NCI-H2171 (cell line): ENCODE data around the gene CR1.
"Not testable (repeated sequence)": the region's sequence is repeated elsewhere in the genome, so short reads cannot be mapped to it uniquely, and the experiment has no call there.

Experiments
- DNase-seq: peaks from one replicate; lab custom pipeline; 2025; lab: John Stamatoyannopoulos, UW

Gene CR1

DNA sequence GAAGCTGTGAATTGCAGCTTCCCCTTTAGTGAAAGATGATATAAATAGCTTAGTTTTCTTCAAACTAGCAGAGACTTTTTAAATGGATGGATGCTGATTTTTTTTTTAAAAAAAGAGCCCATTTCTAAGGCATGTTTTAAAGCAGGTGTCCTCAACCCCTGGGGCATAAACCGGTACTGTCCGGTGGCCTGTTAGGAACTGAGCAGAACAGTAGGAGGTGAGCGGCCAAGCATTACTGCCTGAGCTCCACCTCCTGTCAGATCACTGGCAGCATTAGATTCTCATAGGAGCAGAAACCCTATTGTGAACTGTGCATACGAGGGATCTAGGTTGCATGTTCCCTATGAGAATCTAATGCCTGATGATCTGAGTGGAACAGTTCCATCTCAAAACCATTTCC lies 180.2 kb downstream of the CR1 start:
- DNase-seq: no peak

DNA sequence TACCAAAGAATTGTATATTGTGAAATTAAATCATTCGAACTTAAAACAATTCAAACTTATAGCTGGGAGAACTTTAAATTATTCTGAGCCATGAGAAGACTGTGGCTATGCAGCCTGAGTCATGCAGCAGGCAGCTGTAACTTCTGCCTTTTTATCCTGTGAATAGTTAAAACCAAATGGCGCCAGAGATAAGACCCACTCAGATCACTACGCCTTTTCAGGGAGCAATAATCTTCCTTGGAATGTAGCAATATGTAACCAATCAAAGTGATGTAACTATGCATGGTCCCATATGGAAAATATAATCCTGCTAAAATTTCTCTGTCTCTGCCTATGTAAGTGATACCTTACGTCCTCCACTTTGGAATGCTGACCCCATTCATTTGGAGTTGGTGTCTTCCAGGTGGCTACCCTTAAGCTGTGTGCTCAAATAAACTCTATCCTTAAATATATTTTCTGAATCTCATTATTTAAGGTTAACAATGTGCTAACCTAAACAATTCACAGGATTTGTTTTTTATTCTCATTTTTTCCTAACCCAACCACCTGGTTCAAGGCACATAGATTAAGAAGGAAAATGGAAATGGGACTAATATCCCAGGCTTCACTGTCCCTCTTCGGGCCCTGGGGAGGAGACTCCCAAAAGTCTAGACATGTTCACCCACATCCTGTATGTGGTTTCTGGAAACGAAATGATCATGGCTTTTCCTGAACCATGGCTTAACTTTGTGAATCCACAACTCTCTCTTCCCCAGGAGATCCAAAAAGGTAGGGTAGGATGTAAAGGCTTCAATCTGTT lies 184.8 kb downstream of the CR1 start:
- not testable (repeated sequence) for DNase-seq

GRCh38 chr1:207682872-207683434 lies 187.0 kb downstream of the CR1 start:
- not testable (repeated sequence) for DNase-seq

GRCh38 chr1:207690551-207690950 lies 194.6 kb downstream of the CR1 start:
- not testable (repeated sequence) for DNase-seq

DNA sequence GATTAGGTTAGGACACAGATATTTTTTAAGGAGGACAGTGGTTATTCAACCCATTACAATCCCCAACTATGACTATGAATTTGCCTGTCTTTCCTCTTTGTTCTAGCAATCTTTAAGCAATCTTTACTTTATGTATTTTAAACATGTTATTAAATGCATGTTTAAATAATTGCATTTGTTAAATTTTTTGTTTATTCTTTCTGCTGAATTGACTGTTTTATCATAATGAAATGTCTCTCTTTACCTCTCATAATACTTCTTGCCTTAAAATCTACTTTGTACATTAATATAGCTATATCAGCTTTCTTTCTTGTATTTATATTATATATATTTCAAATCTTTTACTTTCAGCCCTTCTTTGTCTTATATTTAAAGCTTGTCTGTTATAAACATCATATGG lies 195.1 kb downstream of the CR1 start:
- no peak for DNase-seq
